B cell (primary cell): ENCODE data around the gene DTD1. TPM values are rescaled to one million over a fixed set of nuclear protein-coding genes. Genes with fewer than 3 reads are reported as not detected.

ENCODE experiments used
- ATAC-seq: fragments of 200-7000 bp; cut with Tn5 transposase; one replicate; pipeline ENCODE4 v1.10.0; 2021; ENCODE audit warnings: low read depth, mild to moderate bottlenecking, moderate number of reproducible peaks, moderate library complexity
- CTCF ChIA-PET: fragments of 350-600 bp; sonication (Branson Sonifier 250); formaldehyde crosslinking; loops from one replicate; lab custom pipeline; 2021; ENCODE audit warnings: antibody characterized with exemption, inconsistent platforms; lab: Charles Lee
- POLR2A ChIA-PET: fragments of 350-600 bp; sonication (Branson Sonifier 250); formaldehyde crosslinking; loops from one replicate; lab custom pipeline; 2021; ENCODE audit warnings: antibody characterized with exemption; lab: Charles Lee
- DNase-seq: peaks from one replicate; pipeline ENCODE4 v3.0.0; 2013
- H2AFZ ChIP-seq: 2 replicates; pipeline ENCODE4 v1.6.1; 2012; ENCODE audit warnings: mild to moderate bottlenecking, low read depth, low read length; ENCODE audit not compliant: insufficient read depth, poor library complexity, severe bottlenecking
- H3K27ac ChIP-seq, 2 donors: 1 replicate in 1 of 2; 2 replicates in 1 of 2; pipeline ENCODE4 v1.5.1; 2012 to 2013; ENCODE audit warnings: low read length in 2 of 2, mild to moderate bottlenecking in 2 of 2, moderate library complexity in 1 of 2
- H3K27me3 ChIP-seq, 4 experiments: fragments of 200-600 bp in 1 of 4; sonication (generic) in 1 of 4; replicated peaks in 1 of 4; 1 replicate in 2 of 4; 2 replicates in 2 of 4; pipeline versions ENCODE4 v1.6.1 to v1.7.0; 2013 to 2016; ENCODE audit warnings: low read length in 3 of 4, mild to moderate bottlenecking in 2 of 4, mixed read lengths in 1 of 4, moderate library complexity in 1 of 4; ENCODE audit not compliant: insufficient read depth in 4 of 4, control insufficient read depth in 3 of 4; ENCODE audit errors: control extremely low read depth in 1 of 4
- H3K36me3 ChIP-seq, 2 experiments: replicated peaks in 1 of 2; 1 replicate in 1 of 2; 2 replicates in 1 of 2; pipeline versions ENCODE4 v1.6.1 to v1.7.1; 2013; ENCODE audit warnings: low read length in 1 of 2; ENCODE audit not compliant: insufficient read depth in 2 of 2, control insufficient read depth in 1 of 2; ENCODE audit errors: control extremely low read depth in 1 of 2, extremely low read depth in 1 of 2
- H3K4me1 ChIP-seq, 2 donors: fragments of 200-600 bp in 1 of 2; sonication (generic) in 1 of 2; 1 replicate in 1 of 2; 2 replicates in 1 of 2; pipeline versions ENCODE4 v1.5.1 to v1.6.1; 2013 to 2017; ENCODE audit warnings: low read length in 2 of 2; ENCODE audit not compliant: control insufficient read depth in 2 of 2, insufficient read depth in 2 of 2
- H3K4me2 ChIP-seq: replicated peaks from 2 replicates; pipeline ENCODE3; 2012; ENCODE audit warnings: mild to moderate bottlenecking, low read depth, low read length; ENCODE audit not compliant: poor library complexity, severe bottlenecking
- H3K4me3 ChIP-seq, 5 experiments: fragments of 200-600 bp in 1 of 5; sonication (generic) in 1 of 5; 1 replicate in 3 of 5; 2 replicates in 2 of 5; pipeline versions ENCODE4 v1.5.1 to v1.7.0; 2011 to 2016; ENCODE audit warnings: low read length in 4 of 5, mild to moderate bottlenecking in 4 of 5, low read depth in 2 of 5, control low read depth in 1 of 5, moderate library complexity in 1 of 5; ENCODE audit not compliant: insufficient read depth in 1 of 5; ENCODE audit errors: control extremely low read depth in 1 of 5, extremely low read depth in 1 of 5
- H3K79me2 ChIP-seq: fragments of 200-600 bp; sonication (generic); one replicate; pipeline ENCODE4 v1.6.0; 2016; ENCODE audit warnings: low read length; ENCODE audit not compliant: control insufficient read depth, insufficient read depth
- H3K9ac ChIP-seq: fragments of 200-600 bp; sonication (generic); 2 replicates; pipeline ENCODE4 v1.6.1; 2017; ENCODE audit warnings: mild to moderate bottlenecking, low read length, moderate library complexity
- H3K9me3 ChIP-seq, 3 donors: one replicate each; pipeline versions ENCODE4 v1.6.1 to v1.7.1; 2013; ENCODE audit warnings: low read length in 2 of 3; ENCODE audit not compliant: control insufficient read depth in 2 of 3, insufficient read depth in 1 of 3; ENCODE audit errors: control extremely low read depth in 1 of 3
- H4K20me1 ChIP-seq: 2 replicates; pipeline ENCODE4 v1.6.0; 2012; ENCODE audit warnings: mild to moderate bottlenecking, low read length; ENCODE audit not compliant: insufficient read depth, control insufficient read depth, poor library complexity, severe bottlenecking
- H3K27ac Mint-ChIP-seq: one replicate; pipeline ENCODE4 v1.8.0; 2021; ENCODE audit warnings: mixed read lengths
- H3K27me3 Mint-ChIP-seq: one replicate; pipeline ENCODE4 v1.8.0; 2021; ENCODE audit warnings: mixed read lengths
- H3K4me1 Mint-ChIP-seq: one replicate; pipeline ENCODE4 v1.8.0; 2021; ENCODE audit warnings: mixed read lengths
- H3K4me3 Mint-ChIP-seq: one replicate; pipeline ENCODE4 v1.8.0; 2021; ENCODE audit warnings: mixed read lengths
- H3K9me3 Mint-ChIP-seq: one replicate; pipeline ENCODE4 v1.8.0; 2022; ENCODE audit warnings: mixed read lengths; ENCODE audit not compliant: insufficient read depth
- CTCF ChIP-seq: fragments of 200-600 bp; IDR thresholded peaks from one replicate; pipeline ENCODE4 v1.8.0; 2022; ENCODE audit warnings: antibody characterized with exemption, mild to moderate bottlenecking
- EZH2 ChIP-seq: IDR thresholded peaks from 2 replicates; pipeline ENCODE4 v1.6.1; 2012; ENCODE audit warnings: borderline replicate concordance, low read depth, mild to moderate bottlenecking, moderate library complexity, low read length; ENCODE audit not compliant: insufficient read depth, poor library complexity, severe bottlenecking
- WGBS: methylation state at CpG from one replicate; pipeline ENCODE4 v1.1.5; 2013; ENCODE audit warnings: missing lambda C conversion rate; ENCODE audit not compliant: insufficient coverage; 5-methylcytosine and 5-hydroxymethylcytosine counted together
- intact Hi-C: fragments of 100-400 bp; cut with micrococcal nuclease; formaldehyde crosslinking; loops from one replicate; pipeline ENCODE4 v1.10.0; 2022
- polyA plus RNA-seq: library from polyadenylated mRNA; depleted of rRNA; stranded (reverse); fragments of >200 nt; gene quantifications from 2 replicates; pipeline ENCODE4 v1.2.3, GENCODE V29; 2012
- total RNA-seq, 2 donors: library from RNA; stranded (reverse); fragments of 120-200 nt in 1 of 2; gene quantifications; 1 replicate in 1 of 2; 2 replicates in 1 of 2; pipeline versions ENCODE4 v1.2.3 to v1.2.4, GENCODE V29; 2013 to 2022

The DTD1 gene
- total and polyA plus RNA-seq, 2 donors (not counting 1 experiment from before 2014, with no cell fraction given) = 18.7 to 20.4 TPM

GRCh38 chr20:18665135-18665534 lies 77.3 kb downstream of the DTD1 start:
- Histone ChIP-seq H4K20me1 (no peaks in the 10 kb centered on the region), H3K36me3 (no peaks in the 10 kb centered on the region), H2AFZ (no peak overlapping the region), H3K9me3 (no peaks in the 10 kb centered on the region), H3K9ac (no peak overlapping the region), H3K4me2 (no peak overlapping the region), H3K27ac (no peak overlapping the region), H3K79me2 (no peaks in the 10 kb centered on the region), H3K4me1 (no peaks in the 10 kb centered on the region), H3K27me3 (no peaks in the 10 kb centered on the region), H3K4me3 (no peak overlapping the region)
- DNase-seq (no peak), ATAC-seq (no peak)
- ChIA-PET POLR2A (no interaction called here), CTCF (no interaction called here)
- H3K4me1 Mint-ChIP-seq = peaks cover 2% of the 10 kb centered on the region
- no peak overlapping the region for H3K4me3 Mint-ChIP-seq
- H3K9me3 Mint-ChIP-seq = no peaks in the 10 kb centered on the region
- 77% methylated on average over 2 of the region's 2 CpGs for WGBS
- no peak overlapping the region for H3K27ac Mint-ChIP-seq
- no peaks in the 10 kb centered on the region for H3K27me3 Mint-ChIP-seq
- TF ChIP-seq CTCF (no peak), EZH2 (no peak)
- intact Hi-C loops = no loop called here

- Histone ChIP-seq H3K27ac (no peak overlapping the region), H3K4me3 (no peak overlapping the region), H3K4me2 (no peak overlapping the region), H4K20me1 (no peaks in the 10 kb centered on the region), H3K79me2 (no peaks in the 10 kb centered on the region), H2AFZ (no peak overlapping the region), H3K27me3 (no peaks in the 10 kb centered on the region), H3K9me3 (no peaks in the 10 kb centered on the region), H3K9ac (no peak overlapping the region), H3K36me3 (no peaks in the 10 kb centered on the region), H3K4me1 (no peaks in the 10 kb centered on the region)
- 94% methylated on average over 9 of the region's 9 CpGs for WGBS
- Mint-ChIP-seq H3K27me3 (no peaks in the 10 kb centered on the region), H3K27ac (no peak overlapping the region), H3K4me1 (peaks cover 4% of the 10 kb centered on the region), H3K4me3 (no peak overlapping the region), H3K9me3 (no peaks in the 10 kb centered on the region)
- CTCF ChIA-PET = no interaction called here
- no peak for TF ChIP-seq EZH2
- no peak for TF ChIP-seq CTCF
- ATAC-seq (no peak), DNase-seq (no peak)
- POLR2A ChIA-PET = no interaction called here
- intact Hi-C loops = no loop called here
Measured at GRCh38 chr20:18666803-18667415, 79.1 kb downstream of the DTD1 start.
